ENCODE data around the gene GZMA.

GZMA gene

GRCh38 chr5:55108661-55109060 is 6.2 kb downstream of the GZMA start:
- in situ Hi-C loops (cut with MboI; ENCODE audit: low sequenced_read_pairs): no loop called here

DNA sequence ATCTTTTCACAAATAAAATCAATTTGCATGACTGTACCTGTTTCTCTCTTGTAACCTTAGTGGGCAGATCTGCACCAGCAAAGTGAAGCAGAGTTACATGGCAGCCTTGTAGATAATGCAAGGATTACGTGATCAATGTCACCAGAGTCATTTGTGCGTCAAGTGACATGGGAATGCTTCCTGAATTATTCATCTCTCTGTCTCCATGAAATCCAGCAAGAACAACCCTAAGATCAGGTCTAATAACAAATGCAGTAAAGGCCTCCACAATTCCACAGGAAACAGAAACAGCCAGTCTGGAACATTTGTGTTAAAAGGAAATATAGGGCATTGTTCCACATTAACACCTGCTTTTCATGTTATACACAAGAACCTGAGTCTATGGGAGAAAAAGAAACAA is 7.8 kb downstream of the GZMA start:
- in situ Hi-C loops (cut with MboI; ENCODE audit: low sequenced_read_pairs): no loop called here

DNA sequence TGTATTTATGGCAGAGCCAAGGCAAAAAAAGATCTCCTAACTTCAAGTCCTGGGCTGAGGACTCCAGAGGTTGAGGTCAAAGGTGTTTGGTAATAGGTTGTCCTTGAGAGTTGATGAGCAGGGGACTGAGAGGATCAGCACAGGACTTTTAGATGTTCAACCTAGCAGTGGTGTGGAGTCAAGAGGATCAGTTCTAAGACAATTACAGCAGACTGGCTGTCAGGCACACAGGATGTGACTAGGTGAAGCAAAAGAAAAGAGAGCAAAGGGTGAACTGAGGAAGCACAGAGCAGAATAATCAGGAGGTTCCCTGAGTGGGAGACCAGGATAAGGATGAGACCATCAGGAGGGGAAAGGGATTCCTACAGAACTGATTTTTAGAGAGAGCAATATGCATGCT is 10.9 kb downstream of the GZMA start:
- in situ Hi-C loops (cut with MboI; ENCODE audit: low sequenced_read_pairs): no loop called here

DNA sequence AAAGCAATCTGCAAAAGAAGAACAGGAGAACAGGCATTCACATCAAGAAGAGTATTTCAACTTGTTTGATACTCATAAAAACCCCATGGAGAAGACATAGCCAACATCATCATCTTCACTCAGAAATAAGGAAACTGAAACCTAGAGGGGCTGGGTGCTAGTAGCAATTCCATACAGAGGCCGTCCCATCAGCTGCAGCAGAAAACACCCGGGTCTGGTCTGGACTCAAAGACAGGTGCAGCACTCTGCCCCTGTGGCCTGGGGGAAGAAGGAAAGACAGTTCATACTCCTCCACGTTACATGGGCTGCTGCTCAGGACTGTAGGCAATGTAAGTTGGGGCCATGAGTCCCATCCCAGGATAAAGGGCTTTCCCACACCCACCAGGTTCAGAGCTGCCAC is 11.6 kb downstream of the GZMA start:
- in situ Hi-C loops (cut with MboI; ENCODE audit: low sequenced_read_pairs): no loop called here

DNA sequence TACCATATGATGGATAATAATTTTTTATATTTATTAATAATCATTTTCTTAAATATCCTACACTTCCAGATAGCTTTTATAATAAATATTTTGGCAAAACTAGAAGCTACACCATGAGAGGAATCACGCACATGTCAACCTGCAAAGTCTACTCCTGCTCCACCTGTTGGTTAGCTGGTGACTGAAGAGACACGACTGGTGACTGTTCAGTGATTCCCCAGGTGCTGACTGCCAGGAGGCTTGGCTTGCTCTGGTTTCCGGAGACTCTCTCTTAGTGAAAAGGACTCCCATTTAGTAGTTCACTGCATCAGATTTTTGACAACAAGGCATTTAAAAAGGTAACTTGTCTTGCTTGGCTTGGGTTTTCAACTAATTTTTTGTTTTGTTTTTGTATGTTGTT is 20.9 kb downstream of the GZMA start:
- in situ Hi-C loops (cut with MboI; ENCODE audit: low sequenced_read_pairs): no loop called here

GRCh38 chr5:55134053-55134722 is 31.7 kb downstream of the GZMA start:
- in situ Hi-C loops (cut with MboI; ENCODE audit: low sequenced_read_pairs): no loop called here

GRCh38 chr5:55136521-55136920 is 34.1 kb downstream of the GZMA start:
- in situ Hi-C loops (cut with MboI; ENCODE audit: low sequenced_read_pairs): no loop called here

DNA sequence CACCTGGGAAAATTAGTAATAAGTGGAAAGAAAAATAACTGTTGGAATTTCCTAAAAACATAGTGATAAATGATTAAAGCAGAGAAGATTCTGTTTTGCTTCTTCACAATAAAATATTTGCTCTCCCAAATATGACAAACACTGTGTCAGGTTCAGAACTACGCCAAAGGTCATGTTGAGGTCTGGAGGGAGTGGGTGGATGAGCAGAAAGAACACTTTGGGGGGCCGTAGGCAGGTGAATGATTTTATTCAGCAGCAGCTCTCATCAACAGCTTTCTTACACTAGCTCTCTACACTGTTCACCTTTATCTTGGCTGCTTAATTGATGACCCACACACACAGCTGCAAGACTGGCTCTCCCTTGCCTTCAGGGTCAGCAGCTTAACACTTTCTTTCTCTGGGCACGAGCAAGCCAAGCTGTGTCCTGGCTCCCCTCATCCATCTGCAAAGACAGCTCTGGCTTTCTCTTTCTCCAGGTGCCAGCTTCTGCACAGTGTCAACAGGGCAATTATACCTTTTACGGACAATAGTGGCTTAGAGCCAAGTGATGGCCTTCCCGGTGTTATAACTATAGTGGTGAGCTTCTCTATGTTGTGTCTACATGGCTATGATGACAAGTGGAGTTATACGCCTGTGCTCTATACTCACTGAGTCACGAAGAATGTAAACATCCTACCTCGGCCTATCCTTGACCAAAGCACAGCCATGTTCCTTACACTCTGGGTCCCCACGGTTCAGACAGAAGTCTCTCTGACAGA is 38.6 kb downstream of the GZMA start:
- in situ Hi-C loops (cut with MboI; ENCODE audit: low sequenced_read_pairs): no loop called here

DNA sequence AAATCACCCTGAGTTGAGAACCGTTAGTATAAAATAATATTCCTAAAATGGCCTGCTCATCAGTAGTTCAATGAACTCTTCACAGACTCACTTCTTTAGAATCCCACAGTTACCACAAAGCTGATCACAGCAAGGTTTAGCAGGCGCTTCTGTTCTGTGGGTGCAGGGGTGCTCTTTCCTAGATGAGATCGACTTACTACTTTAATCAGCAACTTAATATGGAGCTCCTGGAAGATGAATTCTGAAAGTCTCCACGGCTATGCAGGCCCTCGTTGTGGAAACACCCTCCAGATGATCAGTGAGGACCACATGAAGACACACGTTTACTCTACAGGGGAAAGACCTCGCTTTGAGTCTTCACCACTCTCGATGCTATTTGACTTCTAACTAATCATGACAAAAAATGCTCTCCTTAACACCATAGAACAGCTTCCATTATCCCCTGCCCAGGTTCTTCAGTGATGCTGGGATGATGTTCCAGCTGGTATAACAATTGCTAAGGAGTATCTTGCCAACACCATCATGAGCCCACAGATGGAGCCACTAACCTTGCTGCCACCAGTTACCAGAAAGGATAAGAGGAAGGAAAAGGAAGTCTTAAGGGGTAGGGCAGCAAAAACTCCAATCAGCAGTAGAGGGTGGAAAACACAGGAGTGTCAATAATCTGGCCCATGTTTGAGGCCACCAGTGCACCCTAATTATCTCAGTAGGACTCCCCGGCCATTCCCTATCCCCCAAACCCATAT is 39.7 kb downstream of the GZMA start:
- in situ Hi-C loops (cut with MboI; ENCODE audit: low sequenced_read_pairs): no loop called here

GRCh38 chr5:55143624-55144023 is 41.2 kb downstream of the GZMA start:
- in situ Hi-C loops (cut with MboI; ENCODE audit: low sequenced_read_pairs): no loop called here

DNA sequence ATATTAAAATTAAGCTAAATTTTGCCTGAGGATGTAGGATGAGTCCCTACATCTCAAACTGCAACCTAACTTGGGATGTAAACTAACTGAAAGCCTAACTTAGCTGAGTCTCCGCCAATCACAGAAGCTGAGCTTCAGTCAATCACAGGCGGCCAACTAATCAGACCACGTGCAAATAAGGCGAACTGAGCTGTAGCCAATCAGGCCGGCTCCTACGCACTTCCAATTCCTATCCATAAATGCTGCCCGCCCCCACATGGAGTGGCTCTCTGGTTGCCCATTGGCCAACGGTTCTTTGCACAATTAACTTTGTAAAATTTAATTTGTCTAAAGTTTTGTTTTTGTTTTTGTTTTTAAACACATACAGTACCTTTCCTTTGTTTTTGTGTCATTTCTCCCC is 43.6 kb downstream of the GZMA start:
- in situ Hi-C loops (cut with MboI; ENCODE audit: low sequenced_read_pairs): no loop called here

GRCh38 chr5:55146543-55147151 is 44.2 kb downstream of the GZMA start:
- in situ Hi-C loops (cut with MboI; ENCODE audit: low sequenced_read_pairs): no loop called here

DNA sequence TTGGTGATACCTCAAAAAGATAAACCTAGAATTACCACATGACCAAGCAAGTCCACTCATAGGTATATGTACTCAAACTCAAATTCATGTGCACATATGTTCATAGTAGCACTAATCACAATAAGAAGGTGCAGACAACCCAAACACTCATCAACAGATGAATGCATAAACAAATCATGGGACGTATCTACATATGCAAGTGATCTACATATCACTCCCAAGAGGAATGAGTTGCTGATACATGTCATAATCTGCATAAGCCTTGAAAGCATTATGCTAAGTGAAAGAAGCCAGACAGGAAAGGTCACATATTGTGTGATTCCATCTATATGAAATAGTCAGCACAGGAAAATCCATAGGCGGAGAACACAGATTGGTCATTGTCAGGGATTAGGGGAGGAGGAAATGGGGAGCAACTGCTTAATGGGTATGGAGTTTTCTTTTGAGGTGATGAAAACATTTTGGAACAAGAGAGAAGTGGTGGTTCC is 46.9 kb downstream of the GZMA start:
- in situ Hi-C loops (cut with MboI; ENCODE audit: low sequenced_read_pairs): no loop called here

GRCh38 chr5:55151923-55152842 is 49.7 kb downstream of the GZMA start:
- in situ Hi-C loops (cut with MboI; ENCODE audit: low sequenced_read_pairs): no loop called here

- in situ Hi-C loops (cut with MboI; ENCODE audit: low sequenced_read_pairs): no loop called here
These were observed 52.4 kb downstream of the GZMA start for GRCh38 chr5:55154873-55155272.
